ENCODE data around the gene MRC2. TPM values are rescaled to one million over a fixed set of nuclear protein-coding genes. Genes with fewer than 3 reads are reported as not detected.

Gene MRC2
- total RNA-seq, 4 donors from 2014 or later, result 18.8 to 53.0 (median 20.6) TPM

DNA sequence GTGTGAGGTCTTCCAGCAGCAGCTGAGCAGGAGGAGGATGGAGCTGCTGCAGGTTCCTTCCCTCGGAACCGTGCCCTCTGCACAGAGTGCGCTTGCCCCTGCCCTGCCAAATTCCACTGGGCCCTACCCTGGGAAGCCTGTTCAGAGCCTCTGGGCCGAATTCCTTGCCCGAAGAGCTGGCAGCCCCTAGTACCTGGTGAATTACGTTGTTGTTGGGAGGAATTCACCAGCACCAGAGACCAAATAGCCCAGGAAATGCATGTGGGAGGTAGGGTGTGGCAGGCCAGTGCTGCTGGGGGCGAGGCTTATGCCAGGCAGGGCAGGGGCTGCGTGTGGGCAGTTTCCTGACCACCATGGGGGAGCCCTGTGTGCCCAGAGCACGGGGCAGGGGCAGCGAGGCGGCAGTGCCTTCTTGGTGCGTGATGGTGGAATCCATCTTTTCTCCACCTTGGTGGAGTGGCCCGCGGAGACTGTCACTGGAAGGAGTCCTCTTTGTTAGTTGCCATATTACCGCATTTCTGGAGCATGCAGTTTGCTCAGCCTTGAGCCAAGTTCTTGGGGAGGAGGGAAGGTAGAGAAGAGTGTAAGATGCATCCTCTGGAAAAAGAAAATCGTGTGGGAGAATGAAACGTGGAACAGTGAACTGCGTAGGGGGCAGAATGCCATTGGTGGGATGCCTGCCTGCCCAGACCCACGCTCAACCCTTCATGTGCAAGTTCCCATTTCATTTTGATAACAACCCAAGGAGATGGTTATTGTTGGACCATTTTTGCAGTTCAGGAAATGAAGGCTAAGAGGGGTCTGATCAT, 2.3 kb downstream of the MRC2 start:
- intact Hi-C loops (cut with DNase I; ENCODE audit: low total_unique reads), result no loop called here
- TF ChIP-seq POLR2A (IDR thresholded peaks at IDR 0.05), result no peak
- TF ChIP-seq, protein P1, sequence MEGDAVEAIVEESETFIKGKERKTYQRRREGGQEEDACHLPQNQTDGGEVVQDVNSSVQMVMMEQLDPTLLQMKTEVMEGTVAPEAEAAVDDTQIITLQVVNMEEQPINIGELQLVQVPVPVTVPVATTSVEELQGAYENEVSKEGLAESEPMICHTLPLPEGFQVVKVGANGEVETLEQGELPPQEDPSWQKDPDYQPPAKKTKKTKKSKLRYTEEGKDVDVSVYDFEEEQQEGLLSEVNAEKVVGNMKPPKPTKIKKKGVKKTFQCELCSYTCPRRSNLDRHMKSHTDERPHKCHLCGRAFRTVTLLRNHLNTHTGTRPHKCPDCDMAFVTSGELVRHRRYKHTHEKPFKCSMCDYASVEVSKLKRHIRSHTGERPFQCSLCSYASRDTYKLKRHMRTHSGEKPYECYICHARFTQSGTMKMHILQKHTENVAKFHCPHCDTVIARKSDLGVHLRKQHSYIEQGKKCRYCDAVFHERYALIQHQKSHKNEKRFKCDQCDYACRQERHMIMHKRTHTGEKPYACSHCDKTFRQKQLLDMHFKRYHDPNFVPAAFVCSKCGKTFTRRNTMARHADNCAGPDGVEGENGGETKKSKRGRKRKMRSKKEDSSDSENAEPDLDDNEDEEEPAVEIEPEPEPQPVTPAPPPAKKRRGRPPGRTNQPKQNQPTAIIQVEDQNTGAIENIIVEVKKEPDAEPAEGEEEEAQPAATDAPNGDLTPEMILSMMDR (IDR thresholded peaks at IDR 0.05), result no peak
- DNase-seq (ENCODE audit: low spot score in 2 of 2), result no peak

DNA sequence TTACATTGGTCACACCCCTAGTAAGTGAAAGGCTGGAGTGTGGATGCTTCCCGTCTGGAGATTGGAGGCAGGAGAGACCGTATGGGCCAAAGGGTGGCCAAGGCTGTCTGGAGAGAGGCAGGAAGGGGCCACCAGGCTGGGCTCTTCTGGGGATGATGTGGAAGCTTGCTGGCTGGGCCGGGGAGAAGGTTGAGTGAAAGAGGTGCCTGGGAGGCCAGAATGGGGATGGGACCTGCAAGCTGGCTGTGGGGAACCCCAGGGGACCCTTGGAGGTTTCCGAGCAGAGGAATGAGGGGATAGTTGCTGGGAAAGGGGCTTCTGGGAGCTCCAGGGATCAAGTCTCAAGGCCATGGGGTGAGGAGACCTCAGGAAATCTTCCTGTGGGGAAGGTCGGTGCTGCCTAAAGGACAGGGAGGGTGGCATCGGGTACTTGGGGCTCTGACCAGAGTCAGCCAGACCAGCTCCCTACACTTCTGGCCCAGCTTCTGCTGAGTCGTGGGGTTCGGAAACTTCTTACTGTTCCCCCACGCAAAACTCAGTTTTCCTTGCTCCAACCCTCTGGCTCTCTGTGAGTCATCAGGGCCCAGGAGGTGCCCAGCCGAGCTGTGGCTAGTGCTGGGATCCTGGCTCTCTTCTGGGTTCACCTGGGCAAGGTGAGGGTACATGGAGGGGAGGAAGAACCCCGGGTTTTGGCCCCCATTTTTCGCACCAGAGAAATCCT, 3.1 kb downstream of the MRC2 start:
- TF ChIP-seq, protein P1 (IDR thresholded peaks at IDR 0.05), result no peak
- no peak for TF ChIP-seq POLR2A (IDR thresholded peaks at IDR 0.05)
- DNase-seq (ENCODE audit: low spot score in 2 of 2), result no peak
- intact Hi-C loops (cut with DNase I; ENCODE audit: low total_unique reads), result no loop called here
- no peak overlapping the region for H3K4me3 ChIP-seq (ENCODE audit: low read depth, poor library complexity, severe bottlenecking)
- WGBS, 2 donors, result 64 to 69% methylated on average over 11 to 12 of the region's 12 CpGs

More for the DNA sequence above, 2.3 kb downstream of the MRC2 start:
- H3K4me3 ChIP-seq (ENCODE audit: low read depth, poor library complexity, severe bottlenecking), result no peak overlapping the region
- 45 to 55% methylated on average over 18 to 19 of the region's 19 CpGs for WGBS, 2 donors

DNA sequence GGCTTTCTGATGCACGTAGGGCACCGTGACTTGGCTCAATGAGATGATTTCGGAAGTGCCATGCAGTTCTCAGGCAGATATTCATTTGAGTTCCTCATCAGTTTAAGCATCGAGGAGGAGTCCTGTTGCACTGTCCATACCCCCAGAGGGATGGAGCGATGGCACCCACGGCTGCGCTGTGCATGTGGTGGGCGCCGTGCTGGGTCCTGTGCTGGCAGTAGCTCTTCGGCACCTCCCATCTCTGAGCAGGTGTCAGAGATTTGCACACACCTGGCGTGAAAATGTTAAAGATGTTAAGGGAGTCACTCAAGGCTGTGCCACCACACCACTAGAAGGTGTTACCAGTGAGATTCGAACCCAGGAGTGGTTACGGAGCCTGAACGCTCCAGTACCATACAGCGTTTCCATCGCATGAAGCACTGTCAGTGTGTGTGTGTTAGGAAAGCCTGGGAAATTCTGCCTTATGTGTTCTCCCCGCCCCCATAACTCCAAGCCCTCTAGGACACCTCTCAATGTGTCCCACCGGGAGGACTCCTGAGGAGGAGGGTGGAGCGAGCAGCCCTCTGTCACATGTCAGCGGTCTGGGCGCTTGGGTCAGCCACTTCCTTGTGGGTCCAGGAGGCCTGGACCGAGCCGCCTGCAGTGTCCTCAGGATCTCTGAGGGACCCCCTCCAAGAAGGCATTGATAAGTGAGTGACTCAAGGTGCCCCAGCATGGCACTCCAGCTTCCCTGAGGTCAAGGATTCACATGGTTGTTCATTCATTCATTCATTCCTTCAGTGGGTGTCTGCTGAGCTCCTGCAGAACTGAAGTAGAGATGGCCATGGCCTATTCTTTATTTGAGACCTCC, 3.8 kb downstream of the MRC2 start:
- intact Hi-C loops (cut with DNase I; ENCODE audit: low total_unique reads), result no loop called here
- DNase-seq (ENCODE audit: low spot score in 2 of 2), result no peak
- no peak for TF ChIP-seq POLR2A (IDR thresholded peaks at IDR 0.05)
- TF ChIP-seq, protein P1 (IDR thresholded peaks at IDR 0.05), result no peak
- H3K4me3 ChIP-seq (ENCODE audit: low read depth, poor library complexity, severe bottlenecking), result no peak overlapping the region
- WGBS, 2 donors, result 90 to 91% methylated on average over 21 to 23 of the region's 23 CpGs

DNA sequence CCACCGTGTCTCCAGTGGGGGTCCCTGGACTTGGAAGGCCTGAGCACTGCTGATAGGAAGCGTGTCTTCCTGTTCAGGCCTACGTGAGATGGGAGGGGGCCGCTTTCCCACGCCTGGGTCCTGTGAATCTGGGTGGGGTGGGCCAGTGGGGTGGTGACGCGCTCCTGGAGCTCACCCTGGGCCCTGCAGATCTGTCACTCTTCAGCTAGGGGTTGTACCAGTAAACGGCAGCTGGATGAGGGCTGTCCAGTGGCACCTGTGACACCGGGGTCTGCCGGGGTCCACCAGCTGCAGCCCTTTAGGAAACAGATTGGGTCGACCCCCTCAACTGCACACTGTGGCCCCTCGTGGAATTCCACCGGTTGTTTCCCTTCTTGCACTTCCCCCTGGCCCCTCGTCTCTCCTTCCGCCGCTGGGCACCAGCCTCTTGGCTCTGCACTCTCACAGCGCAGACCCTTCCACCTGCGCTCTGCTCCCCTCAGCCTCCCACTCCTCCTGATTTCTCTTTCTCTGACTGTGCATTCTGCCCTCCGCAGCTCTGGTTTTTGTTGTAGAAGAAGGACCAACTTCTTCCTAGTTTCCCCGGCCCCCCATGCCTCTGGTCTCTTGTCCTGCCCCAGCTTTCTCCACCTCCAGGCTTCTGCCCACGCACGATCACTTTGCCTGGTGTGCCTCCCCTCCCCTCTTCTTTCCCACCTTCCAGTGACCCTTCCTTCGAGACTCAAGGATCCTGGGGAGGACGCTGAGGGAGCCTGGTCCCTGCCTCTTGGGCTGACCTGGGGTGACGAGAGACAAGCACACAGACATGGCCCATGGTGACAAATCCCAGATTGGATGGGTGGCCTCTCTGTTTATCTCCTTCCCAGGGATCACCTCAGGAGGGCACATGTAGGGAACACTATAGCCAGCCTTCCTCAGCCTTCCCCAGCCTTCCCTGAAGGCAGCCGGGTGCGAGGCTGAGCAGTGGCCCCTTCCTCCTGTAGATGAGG, 4.8 kb downstream of the MRC2 start:
- DNase-seq (ENCODE audit: low spot score in 2 of 2), result no peak
- intact Hi-C loops (cut with DNase I; ENCODE audit: low total_unique reads), result no loop called here
- H3K4me3 ChIP-seq (ENCODE audit: low read depth, poor library complexity, severe bottlenecking), result no peak overlapping the region
- TF ChIP-seq POLR2A (IDR thresholded peaks at IDR 0.05), result no peak
- TF ChIP-seq, protein P1 (IDR thresholded peaks at IDR 0.05), result no peak
- WGBS, 2 donors, result 79 to 84% methylated on average over 24 to 27 of the region's 27 CpGs

DNA sequence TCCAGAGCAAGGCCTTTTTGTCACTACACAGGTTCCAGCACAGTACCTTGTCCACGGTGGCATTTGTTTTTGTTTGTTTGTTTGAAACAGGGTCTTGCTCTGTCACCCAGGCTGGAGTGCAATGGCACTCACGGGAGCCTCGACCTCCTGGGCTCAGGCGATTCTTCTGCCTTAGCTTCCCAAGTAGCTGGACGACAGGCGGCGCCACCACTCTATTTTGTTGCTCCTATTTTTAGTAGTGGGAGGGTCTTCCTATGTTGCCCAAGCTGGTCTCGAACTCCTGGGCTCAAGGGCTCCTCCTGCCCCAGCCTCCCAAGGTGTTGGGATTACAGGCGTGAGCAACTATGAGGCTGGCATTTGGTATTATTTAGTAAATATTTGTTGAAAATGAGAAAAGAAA, 10.3 kb downstream of the MRC2 start:
- 69 to 80% methylated on average over 9 of the region's 9 CpGs for WGBS, 2 donors
- intact Hi-C loops (cut with DNase I; ENCODE audit: low total_unique reads), result no loop called here
- H3K4me3 ChIP-seq (ENCODE audit: low read depth, poor library complexity, severe bottlenecking), result no peak overlapping the region
- no peak for DNase-seq (ENCODE audit: low spot score in 2 of 2)
- TF ChIP-seq POLR2A (IDR thresholded peaks at IDR 0.05), result no peak
- TF ChIP-seq, protein P1 (IDR thresholded peaks at IDR 0.05), result no peak
